IMR-90 (cell line): ENCODE results near the gene TNFRSF25. TPM values are rescaled to one million over a fixed set of nuclear protein-coding genes. Genes with fewer than 3 reads are reported as not detected.

Experiments
- ATAC-seq: fragments of 200-7000 bp; cut with Tn5 transposase; 2 replicates; pipeline ENCODE4 v1.9.1; 2020; ENCODE audit warnings: low read depth, mild to moderate bottlenecking, moderate library complexity
- BruUV-seq: library from RNA; stranded (reverse); fragments of 400-500 nt; replicated peaks from 2 replicates; lab custom pipeline; 2021; lab: Mats Ljungman, UMichigan
- CTCF ChIA-PET: fragments of 300-600 bp; formaldehyde crosslinking; extraction: SDS; loops from one replicate; lab custom pipeline; 2021; ENCODE audit warnings: antibody characterized with exemption; lab: Yijun Ruan, JAX
- POLR2A ChIA-PET: fragments of 300-600 bp; sonication (Branson Sonifier 250); formaldehyde crosslinking; loops from one replicate; lab custom pipeline; 2022; ENCODE audit warnings: antibody characterized with exemption; ENCODE audit not compliant: unreplicated experiment; lab: Charles Lee
- DNase-seq: peaks from one replicate; pipeline ENCODE4 v3.0.0; 2013
- H2AFZ ChIP-seq: replicated peaks from 2 replicates; pipeline ENCODE3; 2013; ENCODE audit warnings: low read length, mild to moderate bottlenecking; ENCODE audit not compliant: poor library complexity
- H2AK5ac ChIP-seq: 2 replicates; pipeline ENCODE4 v1.6.1; 2013; ENCODE audit warnings: low read depth, low read length, inconsistent platforms
- H2AK9ac ChIP-seq: replicated peaks from 2 replicates; pipeline ENCODE3; 2013; ENCODE audit warnings: mild to moderate bottlenecking, low read depth, low read length, moderate library complexity; ENCODE audit not compliant: poor library complexity
- H2BK120ac ChIP-seq: 2 replicates; pipeline ENCODE4 v1.6.1; 2013; ENCODE audit warnings: low read depth, low read length, inconsistent platforms
- H2BK15ac ChIP-seq: 3 replicates; pipeline ENCODE4 v1.6.1; 2013; ENCODE audit warnings: low read depth, low read length, inconsistent platforms
- H2BK20ac ChIP-seq: 2 replicates; pipeline ENCODE4 v1.6.1; 2013; ENCODE audit warnings: low read depth, mild to moderate bottlenecking, inconsistent platforms, low read length, moderate library complexity
- H2BK5ac ChIP-seq: 2 replicates; pipeline ENCODE4 v1.6.1; 2013; ENCODE audit warnings: mild to moderate bottlenecking, low read depth, low read length, inconsistent platforms; ENCODE audit not compliant: poor library complexity, severe bottlenecking
- H3K14ac ChIP-seq: replicated peaks from 2 replicates; pipeline ENCODE4 v1.6.1; 2013; ENCODE audit warnings: low read depth, low read length, inconsistent platforms
- H3K18ac ChIP-seq: 2 replicates; pipeline ENCODE4 v1.6.1; 2013; ENCODE audit warnings: low read depth, low read length, control low read depth
- H3K23ac ChIP-seq: 2 replicates; pipeline ENCODE4 v1.6.1; 2013; ENCODE audit warnings: low read depth, low read length, inconsistent platforms
- H3K27ac ChIP-seq: 2 replicates; pipeline ENCODE4 v1.5.1; 2013; ENCODE audit warnings: mild to moderate bottlenecking, control low read depth, low read length; ENCODE audit not compliant: insufficient read depth
- H3K27me3 ChIP-seq: 2 replicates; pipeline ENCODE4 v1.6.1; 2013; ENCODE audit warnings: low read length; ENCODE audit not compliant: control insufficient read depth, insufficient read depth
- H3K36me3 ChIP-seq: 2 replicates; pipeline ENCODE4 v1.6.1; 2013; ENCODE audit warnings: low read length, mixed read lengths; ENCODE audit not compliant: control insufficient read depth, insufficient read depth
- H3K4ac ChIP-seq: 2 replicates; pipeline ENCODE4 v1.6.1; 2013; ENCODE audit warnings: low read depth, low read length, inconsistent platforms
- H3K4me1 ChIP-seq: 2 replicates; pipeline ENCODE4 v1.6.1; 2013; ENCODE audit warnings: low read length, mixed read lengths; ENCODE audit not compliant: control insufficient read depth, insufficient read depth
- H3K4me2 ChIP-seq: 2 replicates; pipeline ENCODE4 v1.6.1; 2013; ENCODE audit warnings: low read depth, mild to moderate bottlenecking, control low read depth, low read length, moderate library complexity
- H3K4me3 ChIP-seq: 2 replicates; pipeline ENCODE4 v1.5.1; 2013; ENCODE audit warnings: low read depth, mild to moderate bottlenecking, control low read depth, low read length, moderate library complexity; ENCODE audit not compliant: insufficient read depth
- H3K56ac ChIP-seq: 2 replicates; pipeline ENCODE4 v1.6.1; 2013; ENCODE audit warnings: low read length, inconsistent platforms; ENCODE audit not compliant: insufficient read depth; ENCODE audit errors: extremely low read depth
- H3K79me1 ChIP-seq, 2 experiments: 2 replicates each; pipeline ENCODE4 v1.6.1; 2013; ENCODE audit warnings: low read length in 2 of 2, inconsistent platforms in 1 of 2, low read depth in 1 of 2
- H3K9ac ChIP-seq: 2 replicates; pipeline ENCODE4 v1.6.1; 2013; ENCODE audit warnings: low read depth, low read length, control low read depth
- H3K9me1 ChIP-seq: 2 replicates; pipeline ENCODE4 v1.6.1; 2013; ENCODE audit warnings: low read length, inconsistent platforms; ENCODE audit not compliant: insufficient read depth
- H3K9me3 ChIP-seq: 2 replicates; pipeline ENCODE4 v1.6.1; 2013; ENCODE audit warnings: low read length; ENCODE audit not compliant: control insufficient read depth, insufficient read depth
- H4K20me1 ChIP-seq: 2 replicates; pipeline ENCODE4 v1.6.1; 2013; ENCODE audit warnings: low read length, inconsistent platforms; ENCODE audit not compliant: insufficient read depth
- H4K5ac ChIP-seq: 2 replicates; pipeline ENCODE4 v1.6.1; 2013; ENCODE audit warnings: mild to moderate bottlenecking, low read depth, low read length, control low read depth
- H4K8ac ChIP-seq, 2 experiments: 2 replicates each; pipeline ENCODE4 v1.6.1; 2013; ENCODE audit warnings: low read depth in 2 of 2, low read length in 2 of 2, control low read depth in 1 of 2, inconsistent platforms in 1 of 2
- H4K91ac ChIP-seq: 2 replicates; pipeline ENCODE4 v1.6.1; 2013; ENCODE audit warnings: low read depth, low read length, inconsistent platforms; ENCODE audit not compliant: insufficient read depth
- MAZ ChIP-seq: IDR thresholded peaks from 2 replicates; pipeline ENCODE4 v1.6.1; 2012; ENCODE audit warnings: low read depth, mild to moderate bottlenecking, low read length, improper control_type of control experiment, moderate library complexity, borderline replicate concordance
- NFE2L2 ChIP-seq: fragments of 150-350 bp; IDR thresholded peaks from 2 replicates; pipeline ENCODE4 v1.6.1; 2016; ENCODE audit warnings: low read depth, mild to moderate bottlenecking, low read length
- RCOR1 ChIP-seq: IDR thresholded peaks from 2 replicates; pipeline ENCODE4 v1.6.1; 2012; ENCODE audit warnings: mild to moderate bottlenecking, low read length, improper control_type of control experiment; ENCODE audit not compliant: insufficient replicate concordance
- RFX5 ChIP-seq: IDR thresholded peaks from 2 replicates; pipeline ENCODE4 v1.8.0; 2012; ENCODE audit warnings: low read depth, mild to moderate bottlenecking, low read length, moderate library complexity
- WGBS, 2 experiments: methylation state at CpG; one replicate each; pipeline versions ENCODE4 v1.1.5 to v1.1.7; 2013; ENCODE audit warnings: missing lambda C conversion rate in 2 of 2; ENCODE audit not compliant: insufficient read length in 1 of 2; ENCODE audit errors: extremely low coverage in 2 of 2; 5-methylcytosine and 5-hydroxymethylcytosine counted together
- dilution Hi-C: fragments of 300-500 bp; cut with HindIII; formaldehyde crosslinking; loops from one replicate; pipeline ENCODE4 v1.14.3; 2018; ENCODE audit warnings: low sequenced_read_pairs; ENCODE audit not compliant: unreplicated experiment
- in situ Hi-C: fragments of 300-500 bp; cut with MboI; formaldehyde crosslinking; loops from 3 replicates; pipeline ENCODE4 v1.14.3; 2019; ENCODE audit warnings: low sequenced_read_pairs, inconsistent platforms, mixed read lengths
- intact Hi-C: fragments of 100-400 bp; cut with micrococcal nuclease; formaldehyde crosslinking; loops from 2 replicates; pipeline ENCODE4 v1.10.0; 2022
- polyA plus RNA-seq, 3 experiments: library from polyadenylated mRNA; depleted of rRNA; stranded (reverse); fragments of >200 nt; gene quantifications; 2 replicates each; pipeline ENCODE4 v1.2.3, GENCODE V29; 2012; ENCODE audit warnings: low replicate concordance in 1 of 3
- total RNA-seq: library from RNA; depleted of rRNA; stranded (reverse); fragments of >200 nt; gene quantifications from 2 replicates; pipeline ENCODE4 v1.2.3, GENCODE V29; 2012
- TF ChIP-seq, protein P1 (sequence below): fragments of 150-350 bp; IDR thresholded peaks from 2 replicates; pipeline ENCODE4 v1.6.1; 2016; ENCODE audit warnings: low read depth, mild to moderate bottlenecking, low read length, moderate library complexity, borderline replicate concordance

TNFRSF25 gene
- total and polyA plus RNA-seq, 2 of the 4 experiments (the other 2 are of a cell fraction): 1.3 to 11.2 TPM

DNA sequence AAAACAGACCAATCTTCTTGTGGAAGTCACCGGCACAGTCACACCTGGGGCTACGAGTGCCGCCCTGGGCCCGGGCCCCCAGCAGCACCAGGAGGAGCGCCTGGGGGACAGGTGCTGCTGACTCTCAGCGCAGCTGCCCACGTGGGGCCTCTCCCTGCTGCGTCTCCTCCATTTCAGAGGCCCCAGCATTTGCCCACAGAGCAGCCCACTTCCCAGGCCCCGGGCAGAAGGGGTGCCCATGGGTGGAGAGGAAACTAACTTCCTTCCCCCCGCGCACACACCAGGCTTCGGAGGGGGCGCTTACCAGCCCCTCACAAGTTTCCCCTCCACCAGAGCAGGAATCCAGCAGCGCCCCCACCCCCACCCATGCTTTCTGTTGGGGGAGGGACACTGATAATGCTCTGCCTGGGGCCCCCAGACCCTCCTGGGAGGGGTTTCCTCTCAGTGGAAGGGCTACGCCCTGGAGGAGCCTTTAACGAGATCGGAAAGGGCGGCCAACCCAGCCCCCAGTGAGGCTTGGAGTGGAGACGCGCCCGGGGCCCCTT lies 440 bp downstream of the TNFRSF25 start:
- dilution Hi-C loops: no loop called here
- BruUV-seq: no TSS peak

More for the DNA sequence above, 440 bp downstream of the TNFRSF25 start:
- intact Hi-C loops (no loop called here), in situ Hi-C loops (no loop called here)
- H3K23ac ChIP-seq: no peak overlapping the region
- H4K5ac ChIP-seq: no peak overlapping the region
- peaks cover 42% of the 10 kb centered on the region for H3K36me3 ChIP-seq
- no peak overlapping the region for H2AFZ ChIP-seq
- H3K56ac ChIP-seq: no peak overlapping the region
- H4K20me1 ChIP-seq: no peaks in the 10 kb centered on the region
- H4K91ac ChIP-seq: no peak overlapping the region
- ATAC-seq (no peak), DNase-seq (no peak)
- no peaks in the 10 kb centered on the region for H3K4me1 ChIP-seq
- POLR2A ChIA-PET: no interaction called here
- H2BK15ac ChIP-seq: no peak overlapping the region
- no peak overlapping the region for H3K4me2 ChIP-seq
- H3K4ac ChIP-seq: no peak overlapping the region
- no peaks in the 10 kb centered on the region for H3K9me3 ChIP-seq
- no peaks in the 10 kb centered on the region for H3K9me1 ChIP-seq
- H3K9ac ChIP-seq: no peak overlapping the region
- no peak overlapping the region for H3K4me3 ChIP-seq
- 77% methylated on average over 12 of the region's 21 CpGs; no CpG with 5 or more reads in 1 of the 2 experiments for WGBS, 2 experiments
- H3K27me3 ChIP-seq: peaks cover 5% of the 10 kb centered on the region
- no peak overlapping the region for H2AK5ac ChIP-seq
- no peak overlapping the region for H2AK9ac ChIP-seq
- H2BK5ac ChIP-seq: no peak overlapping the region
- no peak overlapping the region for H2BK20ac ChIP-seq
- H3K79me1 ChIP-seq: no peaks in the 10 kb centered on the region
- no peak overlapping the region for H3K18ac ChIP-seq
- H3K27ac ChIP-seq: no peak overlapping the region
- no peak for TF ChIP-seq MAZ
- TF ChIP-seq NFE2L2: no peak
- no peak for TF ChIP-seq RFX5
- TF ChIP-seq RCOR1: no peak
- TF ChIP-seq, protein P1, sequence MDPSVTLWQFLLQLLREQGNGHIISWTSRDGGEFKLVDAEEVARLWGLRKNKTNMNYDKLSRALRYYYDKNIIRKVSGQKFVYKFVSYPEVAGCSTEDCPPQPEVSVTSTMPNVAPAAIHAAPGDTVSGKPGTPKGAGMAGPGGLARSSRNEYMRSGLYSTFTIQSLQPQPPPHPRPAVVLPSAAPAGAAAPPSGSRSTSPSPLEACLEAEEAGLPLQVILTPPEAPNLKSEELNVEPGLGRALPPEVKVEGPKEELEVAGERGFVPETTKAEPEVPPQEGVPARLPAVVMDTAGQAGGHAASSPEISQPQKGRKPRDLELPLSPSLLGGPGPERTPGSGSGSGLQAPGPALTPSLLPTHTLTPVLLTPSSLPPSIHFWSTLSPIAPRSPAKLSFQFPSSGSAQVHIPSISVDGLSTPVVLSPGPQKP: no peak
- CTCF ChIA-PET: no interaction called here
- no peak overlapping the region for H3K14ac ChIP-seq
- no peak overlapping the region for H4K8ac ChIP-seq
- no peak overlapping the region for H2BK120ac ChIP-seq
